BE2C (cell line): ENCODE data around the gene USH1G.

Experiments
- DNase-seq: peaks from one replicate; pipeline ENCODE4 v3.0.0-alpha.2; 2020
- H3K27me3 ChIP-seq: fragments of 250-450 bp; sonication (Bioruptor Pico); 2 replicates; pipeline ENCODE4 v1.5.1; 2020; ENCODE audit warnings: mild to moderate bottlenecking
- H3K36me3 ChIP-seq: fragments of 250-450 bp; sonication (Bioruptor Pico); 2 replicates; pipeline ENCODE4 v1.5.1; 2020; ENCODE audit warnings: mild to moderate bottlenecking
- H3K4me1 ChIP-seq: fragments of 250-450 bp; sonication (Bioruptor Pico); 2 replicates; pipeline ENCODE4 v1.5.1; 2020
- H3K4me3 ChIP-seq: 2 replicates; pipeline ENCODE4 v1.5.1; 2011; ENCODE audit warnings: low read depth, low read length
- H3K9me3 ChIP-seq: fragments of 250-450 bp; sonication (Bioruptor Pico); 2 replicates; pipeline ENCODE4 v1.5.1; 2020
- TF ChIP-seq, protein P1 (sequence below): IDR thresholded peaks from 2 replicates; pipeline ENCODE4 v1.5.1; 2012; ENCODE audit warnings: mild to moderate bottlenecking, low read depth, low read length

The USH1G gene

DNA sequence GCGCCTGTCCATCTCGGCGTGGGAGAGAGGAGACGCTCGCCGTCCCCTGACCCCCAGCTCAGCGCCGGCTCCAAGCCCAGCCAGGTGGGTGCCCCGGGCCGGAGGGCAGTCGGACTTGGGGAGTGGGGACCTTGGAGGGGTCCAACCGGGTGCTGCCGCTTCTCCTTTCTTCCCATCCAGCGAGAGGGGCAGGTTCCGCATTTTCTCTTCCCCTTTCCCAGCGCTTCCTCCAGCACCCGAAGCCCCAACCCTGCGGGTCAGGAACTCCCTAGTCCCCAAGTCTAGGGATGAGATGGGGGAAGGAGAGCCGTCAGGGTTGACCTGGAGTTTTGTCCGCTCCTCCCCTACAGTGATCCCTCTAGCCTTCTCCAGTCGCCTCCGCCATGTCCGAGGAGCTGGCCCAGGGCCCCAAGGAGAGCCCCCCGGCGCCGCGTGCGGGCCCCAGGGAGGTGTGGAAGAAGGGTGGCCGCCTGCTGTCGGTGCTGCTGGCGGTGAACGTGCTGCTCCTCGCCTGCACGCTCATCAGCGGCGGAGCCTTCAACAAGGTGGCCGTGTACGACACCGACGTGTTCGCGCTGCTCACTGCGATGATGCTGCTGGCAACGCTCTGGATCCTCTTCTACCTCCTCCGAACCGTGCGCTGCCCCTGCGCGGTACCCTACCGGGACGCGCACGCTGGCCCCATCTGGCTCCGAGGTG, 1.3 kb upstream of the USH1G start, which contains the start of gene OTOP2:
TSS of gene OTOP2 (plus strand) at position 24 of the 699 bp plus-strand sequence. CDS start at position 384, 360 bp downstream.
- H3K27me3 ChIP-seq = peaks cover 52% of the 10 kb centered on the region
- H3K9me3 ChIP-seq = no peaks in the 10 kb centered on the region
- no peak for DNase-seq
- no peak within 1 kb of the TSS for H3K4me3 ChIP-seq
- no peaks in the 10 kb centered on the region for H3K4me1 ChIP-seq
- H3K36me3 ChIP-seq = no peaks in the 10 kb centered on the region
- TF ChIP-seq, protein P1, sequence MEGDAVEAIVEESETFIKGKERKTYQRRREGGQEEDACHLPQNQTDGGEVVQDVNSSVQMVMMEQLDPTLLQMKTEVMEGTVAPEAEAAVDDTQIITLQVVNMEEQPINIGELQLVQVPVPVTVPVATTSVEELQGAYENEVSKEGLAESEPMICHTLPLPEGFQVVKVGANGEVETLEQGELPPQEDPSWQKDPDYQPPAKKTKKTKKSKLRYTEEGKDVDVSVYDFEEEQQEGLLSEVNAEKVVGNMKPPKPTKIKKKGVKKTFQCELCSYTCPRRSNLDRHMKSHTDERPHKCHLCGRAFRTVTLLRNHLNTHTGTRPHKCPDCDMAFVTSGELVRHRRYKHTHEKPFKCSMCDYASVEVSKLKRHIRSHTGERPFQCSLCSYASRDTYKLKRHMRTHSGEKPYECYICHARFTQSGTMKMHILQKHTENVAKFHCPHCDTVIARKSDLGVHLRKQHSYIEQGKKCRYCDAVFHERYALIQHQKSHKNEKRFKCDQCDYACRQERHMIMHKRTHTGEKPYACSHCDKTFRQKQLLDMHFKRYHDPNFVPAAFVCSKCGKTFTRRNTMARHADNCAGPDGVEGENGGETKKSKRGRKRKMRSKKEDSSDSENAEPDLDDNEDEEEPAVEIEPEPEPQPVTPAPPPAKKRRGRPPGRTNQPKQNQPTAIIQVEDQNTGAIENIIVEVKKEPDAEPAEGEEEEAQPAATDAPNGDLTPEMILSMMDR = no peak

- Histone ChIP-seq H3K36me3 (no peaks in the 10 kb centered on the region), H3K4me1 (no peaks in the 10 kb centered on the region), H3K9me3 (no peaks in the 10 kb centered on the region), H3K4me3 (no peak overlapping the region), H3K27me3 (peaks cover 52% of the 10 kb centered on the region)
- peak; percentile 82 for DNase-seq
- TF ChIP-seq, protein P1 = peak; percentile 64
Measured at GRCh38 chr17:74923538-74924249, 639 bp upstream of the USH1G start.

DNA sequence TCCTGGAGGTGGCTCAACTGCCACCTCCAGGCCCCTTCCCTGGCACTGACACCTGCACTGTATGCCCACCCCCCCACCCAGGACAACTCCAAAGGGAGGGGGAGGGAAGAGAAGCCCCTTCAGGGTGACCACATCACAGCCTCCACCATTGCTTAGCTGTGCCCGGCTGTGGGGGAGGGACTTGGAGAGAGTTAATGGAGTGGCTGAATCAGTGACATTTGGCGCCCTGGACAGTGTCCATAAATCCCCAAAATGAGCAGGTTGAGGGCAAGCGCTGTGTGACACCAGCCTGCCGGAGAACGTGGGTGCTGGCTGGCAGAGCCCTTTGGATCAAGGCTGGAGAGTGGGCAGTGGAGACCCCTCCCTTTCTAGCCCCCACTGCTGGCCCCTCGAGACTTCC, 883 bp downstream of the USH1G start:
- H3K36me3 ChIP-seq = no peaks in the 10 kb centered on the region
- H3K27me3 ChIP-seq = peaks cover 46% of the 10 kb centered on the region
- no peaks in the 10 kb centered on the region for H3K9me3 ChIP-seq
- no peak overlapping the region for H3K4me3 ChIP-seq
- TF ChIP-seq, protein P1 = no peak
- no peak for DNase-seq
- H3K4me1 ChIP-seq = no peaks in the 10 kb centered on the region

- H3K27me3 ChIP-seq = peaks cover 42% of the 10 kb centered on the region
- H3K4me1 ChIP-seq = no peaks in the 10 kb centered on the region
- no peak overlapping the region for H3K4me3 ChIP-seq
- no peaks in the 10 kb centered on the region for H3K9me3 ChIP-seq
- no peaks in the 10 kb centered on the region for H3K36me3 ChIP-seq
- TF ChIP-seq, protein P1 = no peak
- no peak for DNase-seq
Measured at GRCh38 chr17:74921769-74922168, 1.3 kb downstream of the USH1G start.

GRCh38 chr17:74921026-74921681, 1.9 kb downstream of the USH1G start:
- no peak for DNase-seq
- Histone ChIP-seq H3K4me1 (no peaks in the 10 kb centered on the region), H3K36me3 (no peaks in the 10 kb centered on the region), H3K4me3 (no peak overlapping the region), H3K27me3 (peaks cover 38% of the 10 kb centered on the region), H3K9me3 (no peaks in the 10 kb centered on the region)
- TF ChIP-seq, protein P1 = no peak
